Neural progenitor cell (in vitro differentiated cells): ENCODE results near the gene ARID5B. TPM values are rescaled to one million over a fixed set of nuclear protein-coding genes. Genes with fewer than 3 reads are reported as not detected.

Source experiments
- DNase-seq: peaks from one replicate; pipeline ENCODE4 v3.0.0-alpha.2; 2016; ENCODE audit warnings: low spot score
- H2AFZ ChIP-seq: fragments of 200-600 bp; sonication (generic); replicated peaks from 2 replicates; pipeline ENCODE4 v1.6.1; 2016; ENCODE audit warnings: antibody characterized with exemption
- H3F3A ChIP-seq: fragments of 200-600 bp; sonication (generic); 2 replicates; pipeline ENCODE4 v1.6.1; 2016; ENCODE audit warnings: antibody characterized with exemption, low read depth
- H3K27ac ChIP-seq: fragments of 200-600 bp; sonication (generic); 2 replicates; pipeline ENCODE4 v1.5.1; 2016; ENCODE audit warnings: mild to moderate bottlenecking
- H3K27me3 ChIP-seq: fragments of 200-600 bp; sonication (generic); 2 replicates; pipeline ENCODE4 v1.6.1; 2016; ENCODE audit warnings: mild to moderate bottlenecking, moderate library complexity
- H3K36me3 ChIP-seq: fragments of 200-600 bp; sonication (generic); 2 replicates; pipeline ENCODE4 v1.5.1; 2016
- H3K4me1 ChIP-seq: fragments of 200-600 bp; sonication (generic); 2 replicates; pipeline ENCODE4 v1.6.1; 2016; ENCODE audit warnings: mixed run types
- H3K4me2 ChIP-seq: fragments of 200-600 bp; sonication (generic); 2 replicates; pipeline ENCODE4 v1.6.1; 2016
- H3K4me3 ChIP-seq: fragments of 200-600 bp; sonication (generic); 2 replicates; pipeline ENCODE4 v1.5.1; 2016
- H3K79me2 ChIP-seq: fragments of 200-600 bp; sonication (generic); 2 replicates; pipeline ENCODE4 v1.6.1; 2016; ENCODE audit warnings: low read depth
- H3K9ac ChIP-seq: fragments of 200-600 bp; sonication (generic); 2 replicates; pipeline ENCODE4 v1.6.1; 2016
- H3K9me3 ChIP-seq: fragments of 200-600 bp; sonication (generic); 2 replicates; pipeline ENCODE4 v1.5.1; 2016; ENCODE audit warnings: low read depth
- H4K20me1 ChIP-seq: fragments of 200-600 bp; sonication (generic); 2 replicates; pipeline ENCODE4 v1.6.1; 2016; ENCODE audit warnings: low read depth
- H3K27ac Mint-ChIP-seq: 3 replicates; pipeline ENCODE4 v1.8.0; 2021; ENCODE audit warnings: mixed read lengths
- H3K27me3 Mint-ChIP-seq: 2 replicates; pipeline ENCODE4 v1.8.0; 2022; ENCODE audit warnings: low read depth, mild to moderate bottlenecking, inconsistent platforms, moderate library complexity, mixed read lengths; ENCODE audit not compliant: insufficient read depth
- H3K36me3 Mint-ChIP-seq: 3 replicates; pipeline ENCODE4 v1.8.0; 2021; ENCODE audit warnings: mixed read lengths
- H3K4me1 Mint-ChIP-seq: 3 replicates; pipeline ENCODE4 v1.8.0; 2021; ENCODE audit warnings: mixed read lengths
- H3K4me3 Mint-ChIP-seq: 3 replicates; pipeline ENCODE4 v1.8.0; 2021; ENCODE audit warnings: mild to moderate bottlenecking, moderate library complexity, mixed read lengths
- H3K9me3 Mint-ChIP-seq: 3 replicates; pipeline ENCODE4 v1.8.0; 2020; ENCODE audit warnings: mixed read lengths
- CTCF ChIP-seq: fragments of 200-600 bp; sonication (generic); IDR thresholded peaks from 2 replicates; pipeline ENCODE4 v1.5.1; 2017; ENCODE audit warnings: antibody characterized with exemption, mild to moderate bottlenecking
- EZH2 ChIP-seq: fragments of 200-600 bp; sonication (generic); IDR thresholded peaks from 2 replicates; pipeline ENCODE4 v1.6.1; 2017; ENCODE audit warnings: antibody characterized with exemption, mild to moderate bottlenecking, moderate library complexity
- EZH2phosphoT487 ChIP-seq: fragments of 200-600 bp; sonication (generic); IDR thresholded peaks from 2 replicates; pipeline ENCODE4 v1.6.1; 2017; ENCODE audit warnings: antibody characterized with exemption
- total RNA-seq: library from RNA; depleted of rRNA; stranded (reverse); fragments of >200 nt; gene quantifications from 2 replicates; pipeline ENCODE4 v1.2.3, GENCODE V29; 2015; ENCODE audit warnings: low replicate concordance

The ARID5B gene
- total RNA-seq, 1 donor from 2014 or later: 1.5 TPM

- Mint-ChIP-seq H3K27ac (no peak overlapping the region), H3K36me3 (peaks cover 3% of the 10 kb centered on the region), H3K4me1 (peaks cover 19% of the 10 kb centered on the region), H3K27me3 (no peaks in the 10 kb centered on the region), H3K4me3 (no peak overlapping the region), H3K9me3 (no peaks in the 10 kb centered on the region)
- H3K27ac ChIP-seq: no peak overlapping the region
- no peak overlapping the region for H3K4me2 ChIP-seq
- DNase-seq: no peak
- H2AFZ ChIP-seq: no peak overlapping the region
- TF ChIP-seq EZH2: no peak
- no peak for TF ChIP-seq CTCF
- TF ChIP-seq EZH2phosphoT487: no peak
- H3K4me3 ChIP-seq: no peak overlapping the region
- H3K36me3 ChIP-seq: no peaks in the 10 kb centered on the region
- H3F3A ChIP-seq: peaks cover 9% of the 10 kb centered on the region
- H3K9me3 ChIP-seq: no peaks in the 10 kb centered on the region
- H3K4me1 ChIP-seq: peaks cover 31% of the 10 kb centered on the region
- no peaks in the 10 kb centered on the region for H4K20me1 ChIP-seq
- no peaks in the 10 kb centered on the region for H3K79me2 ChIP-seq
- no peaks in the 10 kb centered on the region for H3K27me3 ChIP-seq
- no peak overlapping the region for H3K9ac ChIP-seq
These were observed 116.0 kb downstream of the ARID5B start for GRCh38 chr10:62017491-62017870.

- Histone ChIP-seq H3K36me3 (no peaks in the 10 kb centered on the region), H3K79me2 (no peaks in the 10 kb centered on the region), H3K27ac (no peak overlapping the region), H3K4me1 (peaks cover 31% of the 10 kb centered on the region), H3K9ac (no peak overlapping the region), H3K9me3 (no peaks in the 10 kb centered on the region), H3K27me3 (no peaks in the 10 kb centered on the region), H4K20me1 (no peaks in the 10 kb centered on the region), H3K4me2 (no peak overlapping the region), H3K4me3 (no peak overlapping the region), H3F3A (peaks cover 9% of the 10 kb centered on the region), H2AFZ (no peak overlapping the region)
- Mint-ChIP-seq H3K4me3 (no peak overlapping the region), H3K9me3 (peaks cover 1% of the 10 kb centered on the region), H3K36me3 (peaks cover 7% of the 10 kb centered on the region), H3K27me3 (peaks cover 2% of the 10 kb centered on the region), H3K27ac (no peak overlapping the region), H3K4me1 (peaks cover 19% of the 10 kb centered on the region)
- no peak for TF ChIP-seq EZH2phosphoT487
- no peak for TF ChIP-seq CTCF
- no peak for DNase-seq
These were observed 116.8 kb downstream of the ARID5B start for GRCh38 chr10:62018131-62018911.

- H3K36me3 ChIP-seq: no peaks in the 10 kb centered on the region
- TF ChIP-seq EZH2phosphoT487 (no peak), CTCF (no peak), EZH2 (no peak)
- peaks cover 9% of the 10 kb centered on the region for H3F3A ChIP-seq
- H3K9ac ChIP-seq: no peak overlapping the region
- H3K4me1 ChIP-seq: peaks cover 31% of the 10 kb centered on the region
- no peaks in the 10 kb centered on the region for H3K9me3 ChIP-seq
- no peaks in the 10 kb centered on the region for H4K20me1 ChIP-seq
- Mint-ChIP-seq H3K4me3 (no peak overlapping the region), H3K9me3 (peaks cover 3% of the 10 kb centered on the region), H3K36me3 (peaks cover 5% of the 10 kb centered on the region), H3K4me1 (peaks cover 19% of the 10 kb centered on the region), H3K27me3 (peaks cover 2% of the 10 kb centered on the region), H3K27ac (no peak overlapping the region)
- no peak overlapping the region for H2AFZ ChIP-seq
- DNase-seq: no peak
- H3K4me3 ChIP-seq: no peak overlapping the region
- H3K79me2 ChIP-seq: no peaks in the 10 kb centered on the region
- peak overlapping the region; percentile 80 for H3K27ac ChIP-seq
- peak overlapping the region; percentile 14 for H3K4me2 ChIP-seq
- H3K27me3 ChIP-seq: no peaks in the 10 kb centered on the region
These were observed 117.7 kb downstream of the ARID5B start for GRCh38 chr10:62019013-62019684.
